HG02571 (cell line): ENCODE results near the gene PRKCE.

Experiments
- ATAC-seq: cut with Tn5 transposase; IDR thresholded peaks from one replicate; pipeline ENCODE4 v1.9.1; 2021; ENCODE audit warnings: mild to moderate bottlenecking, moderate library complexity; ENCODE audit not compliant: unreplicated experiment

Gene PRKCE

DNA sequence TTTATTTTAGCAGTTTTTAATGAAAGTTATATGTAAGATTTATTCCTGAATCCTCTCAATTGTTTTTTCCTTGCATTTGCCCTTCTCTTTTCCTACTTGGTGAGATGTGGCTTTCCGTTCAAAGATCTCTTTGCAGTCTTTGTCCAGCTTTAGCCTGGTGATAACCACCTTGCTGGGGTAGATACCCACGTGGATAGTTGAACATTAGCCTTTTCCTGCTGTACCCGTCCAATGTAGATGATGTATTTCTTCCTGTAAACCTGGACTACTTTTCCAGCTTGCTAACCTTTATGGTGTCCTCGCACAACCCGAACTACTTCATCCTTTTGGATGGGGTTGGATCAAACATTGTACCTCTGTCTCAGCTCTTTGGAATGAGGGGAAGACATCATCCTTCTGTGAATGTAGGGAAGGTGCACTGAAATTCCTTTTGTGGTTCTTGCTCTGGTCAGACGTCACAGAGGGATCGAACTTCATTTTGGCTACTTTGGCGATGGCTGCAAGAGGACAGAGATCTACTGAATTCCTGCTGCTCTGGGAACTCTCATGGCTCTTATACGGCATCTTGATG lies 352.5 kb downstream of the PRKCE start:
- ATAC-seq: no peak

DNA sequence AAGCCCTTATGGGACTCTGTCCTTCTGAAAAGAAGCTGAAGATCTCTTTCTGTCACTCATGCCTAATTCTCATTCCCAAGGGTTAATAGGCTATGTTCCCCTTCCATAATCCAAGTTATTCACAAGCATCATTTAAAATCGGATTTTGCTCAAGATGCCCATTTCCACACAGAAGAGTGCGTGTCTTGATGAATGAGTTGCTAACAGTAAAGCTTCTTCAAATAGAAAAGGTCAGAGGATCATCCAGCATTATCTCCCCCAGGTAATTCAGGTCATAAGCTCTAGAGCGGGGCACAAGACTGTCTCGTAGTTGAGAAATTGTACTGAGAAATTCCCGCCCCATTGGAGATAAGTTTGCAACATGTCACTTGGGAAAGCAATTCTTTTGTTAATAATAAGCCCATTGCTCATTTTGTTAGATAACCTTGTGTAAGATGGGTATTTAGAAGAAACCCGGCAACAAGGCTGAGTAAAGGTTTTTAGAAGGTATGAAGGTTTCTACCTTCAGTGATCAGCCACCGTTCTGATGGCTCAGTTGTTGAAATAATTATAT lies 355.1 kb downstream of the PRKCE start:
- ATAC-seq: no peak

DNA sequence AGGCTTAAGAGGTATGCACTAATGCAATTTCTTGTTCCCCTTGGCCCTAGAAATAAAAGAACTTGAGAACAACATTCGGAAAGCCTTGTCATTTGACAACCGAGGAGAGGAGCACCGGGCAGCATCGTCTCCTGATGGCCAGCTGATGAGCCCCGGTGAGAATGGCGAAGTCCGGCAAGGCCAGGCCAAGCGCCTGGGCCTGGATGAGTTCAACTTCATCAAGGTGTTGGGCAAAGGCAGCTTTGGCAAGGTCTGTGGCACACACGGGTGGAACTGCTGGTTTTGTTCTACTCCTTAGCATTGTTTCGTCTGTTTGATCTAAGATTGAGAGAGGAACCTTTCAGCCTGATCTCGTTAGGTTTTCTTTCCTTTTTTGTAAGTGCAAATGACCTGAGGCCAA lies 355.9 kb downstream of the PRKCE start:
- no peak for ATAC-seq

DNA sequence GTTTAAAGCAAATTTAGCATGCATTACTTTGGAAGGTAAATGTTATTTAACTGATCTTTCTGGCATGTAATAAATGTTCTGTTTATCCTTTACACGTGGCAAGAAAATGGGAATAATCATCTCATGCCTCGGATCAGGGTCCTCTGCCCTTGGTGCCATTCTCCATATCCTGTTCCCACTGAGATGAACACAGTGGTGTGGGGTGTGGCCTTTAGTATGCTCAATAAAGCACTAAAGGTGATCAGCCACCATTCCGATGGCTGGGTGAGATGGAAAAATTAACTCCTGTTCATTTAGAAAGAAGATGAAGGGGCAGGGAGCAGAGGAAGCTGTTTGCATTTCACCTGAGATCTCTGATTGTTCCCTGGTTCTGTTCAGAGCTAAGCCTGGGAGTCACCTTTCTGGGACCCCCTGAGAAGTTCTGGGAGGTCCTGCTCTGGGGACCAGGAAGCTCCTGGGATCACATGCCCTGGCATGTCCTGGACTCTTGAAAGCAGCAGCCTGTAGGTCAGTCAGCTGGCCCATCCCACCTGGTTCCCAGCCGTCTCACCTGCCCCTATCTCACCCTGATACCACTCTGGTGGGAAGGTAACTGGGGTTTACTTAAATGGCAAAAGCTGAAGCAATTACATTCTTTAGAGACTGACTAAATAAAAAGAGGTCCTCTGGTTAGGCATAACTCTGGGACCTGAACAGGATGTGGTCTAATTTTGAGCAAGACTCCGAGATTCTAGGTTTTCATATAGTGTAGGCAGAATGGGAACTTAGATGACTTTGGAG lies 356.8 kb downstream of the PRKCE start:
- ATAC-seq: no peak

DNA sequence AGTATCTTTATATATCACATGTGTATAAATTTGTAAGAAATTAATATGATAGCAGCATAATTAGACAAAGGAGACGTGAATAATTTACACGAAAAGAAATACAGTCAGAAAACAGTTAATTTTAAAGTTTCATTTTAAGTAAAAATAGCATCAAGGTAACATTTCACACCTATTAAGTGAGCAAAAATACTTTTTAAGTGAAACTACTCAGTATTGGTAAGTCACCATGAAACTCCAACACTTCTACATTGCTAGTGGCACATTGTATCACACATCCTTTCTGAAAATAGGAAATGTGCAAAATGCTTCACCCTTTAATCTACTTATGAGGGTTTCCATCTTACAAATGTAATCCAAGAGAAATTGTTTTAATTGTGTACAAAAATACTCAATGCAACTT lies 357.8 kb downstream of the PRKCE start:
- no peak for ATAC-seq

DNA sequence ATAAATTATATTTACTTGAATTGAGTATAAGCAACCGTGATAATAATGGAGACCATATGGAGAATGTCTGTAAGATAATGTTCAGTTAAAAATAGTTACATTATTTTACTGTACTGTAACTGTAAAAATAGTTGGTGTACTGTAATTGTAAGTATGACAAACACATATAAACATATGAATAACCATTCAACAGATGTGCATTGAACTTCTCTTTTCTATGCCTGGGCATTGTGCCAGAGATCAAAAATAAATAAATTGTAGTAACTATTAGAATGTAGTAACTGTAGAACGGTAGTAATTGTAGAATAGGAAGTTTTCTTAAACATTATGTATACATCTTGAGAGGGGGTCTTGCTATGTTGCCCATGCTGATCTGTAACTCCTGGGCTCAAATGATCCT lies 358.3 kb downstream of the PRKCE start:
- no peak for ATAC-seq

DNA sequence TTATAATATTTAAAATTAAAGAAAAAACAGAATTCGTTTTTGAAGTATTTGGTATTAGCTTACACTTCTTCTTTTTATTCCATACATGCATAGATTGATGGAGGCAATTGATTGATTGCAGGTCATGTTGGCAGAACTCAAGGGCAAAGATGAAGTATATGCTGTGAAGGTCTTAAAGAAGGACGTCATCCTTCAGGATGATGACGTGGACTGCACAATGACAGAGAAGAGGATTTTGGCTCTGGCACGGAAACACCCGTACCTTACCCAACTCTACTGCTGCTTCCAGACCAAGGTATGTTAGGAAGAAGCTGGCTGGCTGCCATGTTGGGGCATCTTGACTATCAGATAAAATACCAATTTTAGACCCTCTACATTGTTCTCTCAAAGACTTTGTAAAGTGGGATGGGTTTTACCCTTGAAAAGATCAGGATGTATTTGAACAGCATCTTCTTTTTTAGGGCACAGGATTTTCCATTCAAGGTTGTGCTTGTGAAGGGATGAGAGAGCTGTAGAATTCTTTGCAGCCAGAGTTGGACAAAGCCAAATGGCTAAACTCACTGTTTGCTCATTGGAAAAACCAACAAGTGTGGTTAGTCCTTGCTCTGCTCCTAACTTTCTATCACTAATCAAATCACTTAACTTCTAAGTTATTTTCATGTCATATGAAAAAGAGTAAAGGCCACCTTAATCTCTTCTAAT lies 358.9 kb downstream of the PRKCE start:
- no peak for ATAC-seq

DNA sequence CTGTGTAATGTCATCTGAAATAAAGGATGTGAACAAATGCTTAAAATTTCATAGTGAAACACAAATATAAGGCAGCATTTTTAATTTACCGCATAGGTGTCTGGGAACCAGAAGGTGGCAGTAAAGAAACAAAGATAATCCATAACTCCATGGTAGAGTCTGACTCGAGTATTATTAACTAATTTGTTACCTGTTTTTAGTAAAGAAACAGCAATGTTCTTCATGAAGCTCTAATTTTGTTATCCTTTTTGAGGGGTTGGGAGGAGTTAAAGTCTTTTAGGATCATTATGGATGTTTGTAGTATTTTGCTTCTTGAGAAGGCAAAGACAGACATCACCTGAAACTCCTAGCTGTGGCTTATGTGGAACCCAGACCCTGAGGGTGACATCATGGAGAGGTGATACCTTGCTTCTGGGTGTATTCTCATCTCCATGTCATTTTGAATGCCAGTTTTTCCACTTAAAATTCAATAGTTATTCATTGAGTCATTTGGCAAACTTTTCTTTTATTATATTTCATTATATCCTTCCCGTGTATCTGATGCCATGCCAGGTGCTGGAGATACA lies 359.5 kb downstream of the PRKCE start:
- ATAC-seq: no peak

DNA sequence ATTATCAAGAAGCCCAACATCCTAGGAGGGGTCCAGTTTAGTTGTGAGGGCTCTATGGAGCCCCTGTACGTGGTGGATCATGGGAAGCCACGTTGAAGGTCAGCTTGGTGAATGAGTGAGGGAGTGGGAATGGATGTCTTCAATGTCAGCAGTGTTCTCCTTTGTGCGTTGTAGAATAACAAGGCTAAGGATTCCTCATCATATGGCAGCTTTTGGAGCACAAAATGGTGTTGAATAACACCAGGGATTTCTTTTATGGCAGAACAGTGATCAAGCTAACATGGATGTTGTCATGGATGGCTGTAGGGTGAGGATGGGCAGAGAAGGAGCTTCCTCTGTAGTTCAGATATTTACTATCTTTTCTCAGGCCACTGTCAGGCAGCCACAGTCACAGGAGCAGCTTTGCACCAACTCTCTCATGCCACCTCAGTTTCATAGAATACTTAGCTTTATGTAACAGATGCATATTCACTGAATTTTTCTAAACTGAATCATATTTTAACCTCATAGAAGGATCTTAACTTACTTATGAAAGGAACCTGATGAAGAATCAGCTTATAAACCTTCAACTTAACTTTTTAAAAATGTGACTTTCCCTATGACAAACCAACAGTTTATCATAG lies 361.3 kb downstream of the PRKCE start:
- no peak for ATAC-seq

DNA sequence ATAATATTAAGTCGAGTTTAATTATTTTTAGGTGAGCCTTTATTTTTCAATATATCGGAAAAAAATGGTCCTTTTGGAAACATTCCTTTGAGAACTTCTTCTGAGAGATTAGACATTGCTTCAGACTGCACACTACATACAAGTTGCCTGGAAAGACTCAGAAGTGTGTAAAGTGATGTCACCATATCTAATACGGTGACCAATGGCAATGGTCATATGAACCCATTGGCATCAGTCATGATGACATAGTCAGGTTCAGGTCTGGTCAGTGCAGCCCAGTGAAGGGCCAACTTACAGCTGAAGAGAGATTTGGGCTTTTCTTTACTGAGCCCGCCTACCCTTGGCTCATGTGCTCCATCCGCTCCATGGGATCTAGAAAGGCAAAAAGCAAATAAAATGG lies 362.3 kb downstream of the PRKCE start:
- ATAC-seq: no peak

DNA sequence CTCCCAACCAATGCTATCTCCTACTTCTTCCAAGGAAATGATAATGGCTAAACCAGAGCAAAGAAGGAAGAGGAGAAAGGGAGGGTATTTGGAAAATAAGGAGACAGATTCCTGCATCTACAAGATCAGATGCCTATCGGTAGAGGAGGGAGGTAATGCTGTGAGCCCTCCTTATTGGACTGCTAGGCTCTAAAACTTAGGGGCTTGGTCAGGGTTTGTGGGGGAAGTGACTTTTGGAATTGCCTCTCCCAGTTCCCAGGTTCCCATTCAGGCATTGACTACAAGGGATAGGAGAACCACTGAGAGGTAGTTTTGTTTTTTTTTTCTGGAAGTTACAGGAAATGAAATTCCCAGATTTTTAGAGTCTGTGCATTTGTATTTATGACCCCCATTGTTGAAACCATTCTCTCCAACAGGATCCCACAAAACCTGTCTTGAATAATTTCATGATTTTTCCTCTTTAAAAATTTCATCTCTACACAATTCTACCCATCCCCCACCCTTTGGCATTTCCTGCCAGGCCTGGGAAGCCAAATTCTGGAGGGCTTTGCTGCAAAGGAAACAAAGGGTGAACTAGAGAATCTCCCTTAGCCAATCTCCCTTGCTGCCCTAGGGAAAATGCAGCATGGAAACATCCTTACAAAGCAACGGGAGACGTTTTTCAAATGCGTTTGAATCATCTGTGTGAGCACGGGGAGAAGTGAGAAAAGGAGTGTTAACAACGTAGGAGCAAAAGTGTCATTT lies 363.6 kb downstream of the PRKCE start:
- ATAC-seq: no peak

DNA sequence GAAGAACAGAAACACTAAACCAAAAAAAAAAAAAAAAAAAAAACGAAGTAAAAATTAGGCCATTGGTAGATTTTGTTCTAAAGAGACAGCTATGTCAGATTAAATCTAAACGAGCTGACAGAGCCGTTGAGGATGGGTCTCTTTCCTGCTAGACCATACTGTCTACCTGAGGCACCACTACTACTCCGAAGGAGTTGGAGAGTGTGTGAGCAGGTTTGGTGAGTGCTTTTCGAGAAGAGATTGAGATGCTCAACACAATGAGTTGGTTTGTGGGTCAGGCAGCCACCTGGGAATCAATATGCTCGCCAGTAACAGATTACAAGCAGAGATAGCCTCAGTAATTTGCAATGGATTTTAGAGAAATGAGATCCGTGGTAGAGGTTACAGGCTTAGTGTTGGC lies 364.2 kb downstream of the PRKCE start:
- ATAC-seq: no peak

DNA sequence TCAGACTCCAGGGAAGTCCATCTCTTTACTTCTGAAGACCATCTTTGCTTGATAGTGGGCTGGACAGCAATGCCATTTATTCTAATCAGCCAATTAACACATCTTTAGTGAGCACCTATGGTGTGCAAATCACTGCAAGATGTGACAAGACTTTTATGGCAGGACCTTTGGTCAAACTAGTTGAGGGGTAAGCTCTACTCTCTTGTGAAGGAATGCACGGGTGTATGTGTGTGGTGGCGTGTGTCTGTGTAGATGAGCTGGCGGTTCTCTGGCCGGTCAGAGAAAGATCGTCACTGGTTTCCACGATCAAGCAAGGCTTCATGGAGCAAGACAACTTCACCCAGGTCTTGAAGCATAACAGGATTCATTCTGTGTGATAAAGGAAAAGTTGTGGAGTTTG lies 364.6 kb downstream of the PRKCE start:
- ATAC-seq: no peak

DNA sequence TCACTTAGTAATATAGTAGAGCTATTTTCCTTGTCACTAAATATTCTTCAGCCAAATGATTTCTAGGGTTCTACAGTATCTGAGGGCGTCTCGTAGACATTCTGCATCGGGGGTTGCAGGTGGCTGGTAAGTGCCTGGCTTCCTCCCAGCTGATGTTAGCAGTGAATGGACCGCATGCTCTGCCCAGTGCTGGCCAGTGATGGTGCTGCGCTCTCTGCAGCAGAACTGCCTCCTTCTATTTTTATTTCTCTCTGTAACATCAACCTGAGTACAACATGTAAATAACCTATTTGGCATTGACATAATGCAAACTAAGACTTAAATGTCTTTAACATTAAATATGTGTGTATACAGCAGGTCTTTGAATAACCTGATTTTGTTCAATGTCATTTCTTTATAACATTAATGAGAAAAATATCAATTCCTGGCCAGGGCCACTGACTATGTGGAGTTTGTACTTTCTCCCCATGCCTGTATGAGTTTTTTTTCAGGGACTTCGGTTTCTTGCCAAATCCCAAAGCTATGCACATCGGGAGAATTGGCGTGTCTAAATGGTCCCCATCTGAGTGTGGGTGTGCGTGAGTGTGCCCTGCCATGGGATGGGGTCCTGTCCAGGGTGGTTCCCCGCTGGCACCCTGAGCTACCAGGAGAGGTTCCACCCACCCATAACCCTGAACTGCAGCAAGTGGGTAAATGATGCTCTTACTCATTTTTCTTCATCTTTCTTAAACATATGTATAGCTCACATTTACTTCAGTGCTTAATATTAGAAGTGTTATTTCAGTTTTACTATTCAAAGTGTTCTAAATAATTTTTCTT lies 367.5 kb downstream of the PRKCE start:
- no peak for ATAC-seq

DNA sequence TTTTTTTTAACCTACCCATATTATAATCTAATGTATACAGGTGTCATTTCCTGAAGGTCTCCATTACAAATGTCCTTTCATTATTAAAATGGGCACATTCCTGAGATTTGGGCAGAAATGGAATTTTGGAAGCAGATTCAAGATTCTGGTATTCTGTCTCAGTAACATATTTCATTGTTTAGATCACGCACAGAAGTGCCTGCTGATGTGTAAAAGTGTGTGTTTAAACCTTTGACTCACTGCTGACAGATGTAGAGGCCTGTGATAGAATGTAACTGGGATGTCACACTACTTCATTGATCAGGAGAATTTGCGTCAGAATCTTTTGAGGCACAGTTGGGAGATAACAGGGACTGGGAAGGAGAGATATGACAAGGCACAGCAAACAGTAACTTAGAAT lies 368.9 kb downstream of the PRKCE start:
- no peak for ATAC-seq

DNA sequence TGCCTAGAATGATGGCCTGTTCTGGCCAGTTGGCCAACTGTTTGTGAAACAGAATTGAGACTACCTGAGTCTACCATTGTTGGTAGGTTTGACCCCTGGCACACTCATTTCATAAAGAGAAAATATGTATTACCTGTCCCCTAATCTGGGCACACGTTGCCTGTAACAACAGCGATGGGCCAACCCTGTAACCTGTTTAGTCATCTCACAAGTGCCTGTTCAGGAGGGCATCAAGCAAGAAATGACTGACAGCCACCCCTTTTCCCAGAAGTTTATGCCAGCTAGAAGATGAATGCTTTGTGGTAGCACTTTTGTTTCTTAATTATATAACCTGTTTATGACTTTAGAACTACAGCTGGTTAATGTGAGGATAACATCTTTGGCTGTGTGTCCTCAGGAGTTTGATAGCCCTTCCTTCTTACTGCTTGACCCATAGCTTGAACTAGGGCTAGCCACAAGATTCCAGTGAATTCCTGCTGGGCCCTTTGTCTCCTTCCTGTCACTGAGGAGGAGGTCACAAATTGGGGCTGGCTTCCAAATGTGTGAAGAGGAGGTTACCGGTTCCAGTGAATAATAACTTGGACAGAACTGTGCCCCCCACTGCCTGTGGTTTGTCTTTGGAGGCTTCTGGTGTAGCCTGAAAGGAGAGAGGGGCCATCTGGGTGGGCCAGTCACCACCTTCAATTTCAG lies 371.8 kb downstream of the PRKCE start:
- no peak for ATAC-seq

DNA sequence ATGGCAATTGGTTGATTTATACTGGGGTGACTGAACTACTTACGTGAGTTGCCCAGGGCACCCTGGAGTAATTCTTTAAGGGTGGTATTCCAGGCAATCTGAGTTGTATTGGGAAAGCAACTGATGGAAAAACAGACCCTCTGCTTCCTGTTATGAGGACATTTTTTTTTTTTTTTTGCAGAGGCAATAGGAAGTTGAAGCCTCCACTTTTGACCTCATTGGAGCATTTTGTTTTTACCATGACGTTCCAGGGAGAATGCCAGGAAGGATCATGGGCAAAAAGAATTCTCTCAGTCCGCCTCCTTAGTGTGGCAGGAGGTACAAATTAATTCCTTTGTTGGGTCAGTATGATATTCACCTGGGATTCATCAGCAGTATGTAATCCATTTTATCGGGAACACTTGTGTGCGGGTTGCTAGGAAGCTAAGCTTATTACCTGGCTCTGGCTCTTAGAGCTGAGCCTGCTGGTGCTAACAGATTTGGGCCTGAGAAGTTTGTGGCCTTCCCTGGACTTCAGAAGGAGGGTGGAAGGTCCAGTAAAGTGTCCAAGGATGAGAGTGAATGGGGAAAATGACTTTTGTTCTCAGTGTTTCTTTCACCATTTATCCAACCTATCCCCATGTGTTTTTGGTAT lies 372.8 kb downstream of the PRKCE start:
- ATAC-seq: no peak

DNA sequence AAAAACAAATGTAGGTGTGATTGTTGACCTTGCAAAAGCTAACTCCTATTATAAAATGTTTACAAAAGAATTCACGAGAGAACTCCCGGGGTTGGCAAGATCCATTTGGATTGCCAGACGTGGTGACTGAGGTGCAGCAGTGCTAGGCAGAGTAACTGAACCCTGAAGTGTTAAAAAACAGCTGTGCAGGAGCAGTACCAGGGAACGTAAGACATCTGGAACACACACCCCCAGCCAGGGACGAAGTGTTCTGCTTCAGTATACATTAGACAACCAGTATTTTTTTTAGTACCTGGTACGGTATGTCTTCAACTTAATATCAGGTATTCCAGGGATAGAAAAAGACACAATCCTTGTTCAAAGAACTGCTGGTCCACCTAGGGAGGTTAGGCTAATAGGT lies 373.6 kb downstream of the PRKCE start:
- ATAC-seq: no peak

DNA sequence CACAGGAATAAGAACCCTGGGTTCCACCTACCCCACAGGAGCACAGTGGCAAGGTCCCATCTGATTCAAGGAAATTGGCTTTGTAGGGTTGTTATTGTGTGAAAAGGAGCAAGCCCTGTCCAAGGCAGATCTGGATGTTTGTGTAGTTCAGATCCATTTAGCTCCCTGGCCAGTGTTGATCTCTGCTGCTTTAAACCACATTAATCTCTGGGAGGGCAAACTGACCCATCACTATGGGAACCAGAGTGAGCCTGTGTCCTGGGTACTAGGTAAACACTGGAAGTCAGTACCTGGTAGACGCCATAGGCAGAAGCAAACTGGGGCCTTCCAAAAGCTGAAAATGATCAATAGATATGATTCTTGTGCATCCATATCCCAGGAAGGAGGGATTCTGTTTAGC lies 374.2 kb downstream of the PRKCE start:
- no peak for ATAC-seq
